IMR-90 (cell line): ENCODE results near the gene DDX10. TPM values are rescaled to one million over a fixed set of nuclear protein-coding genes. Genes with fewer than 3 reads are reported as not detected.

Source experiments
- ATAC-seq: fragments of 200-7000 bp; cut with Tn5 transposase; 2 replicates; pipeline ENCODE4 v1.9.1; 2020; ENCODE audit warnings: low read depth, mild to moderate bottlenecking, moderate library complexity
- BruUV-seq: library from RNA; stranded (reverse); fragments of 400-500 nt; replicated peaks from 2 replicates; lab custom pipeline; 2021; lab: Mats Ljungman, UMichigan
- CTCF ChIA-PET: fragments of 300-600 bp; formaldehyde crosslinking; extraction: SDS; loops from one replicate; lab custom pipeline; 2021; ENCODE audit warnings: antibody characterized with exemption; lab: Yijun Ruan, JAX
- POLR2A ChIA-PET: fragments of 300-600 bp; sonication (Branson Sonifier 250); formaldehyde crosslinking; loops from one replicate; lab custom pipeline; 2022; ENCODE audit warnings: antibody characterized with exemption; ENCODE audit not compliant: unreplicated experiment; lab: Charles Lee
- DNase-seq: peaks from one replicate; pipeline ENCODE4 v3.0.0; 2013
- H2AFZ ChIP-seq: replicated peaks from 2 replicates; pipeline ENCODE3; 2013; ENCODE audit warnings: low read length, mild to moderate bottlenecking; ENCODE audit not compliant: poor library complexity
- H2AK5ac ChIP-seq: 2 replicates; pipeline ENCODE4 v1.6.1; 2013; ENCODE audit warnings: low read depth, low read length, inconsistent platforms
- H2AK9ac ChIP-seq: replicated peaks from 2 replicates; pipeline ENCODE3; 2013; ENCODE audit warnings: mild to moderate bottlenecking, low read depth, low read length, moderate library complexity; ENCODE audit not compliant: poor library complexity
- H2BK120ac ChIP-seq: 2 replicates; pipeline ENCODE4 v1.6.1; 2013; ENCODE audit warnings: low read depth, low read length, inconsistent platforms
- H2BK15ac ChIP-seq: 3 replicates; pipeline ENCODE4 v1.6.1; 2013; ENCODE audit warnings: low read depth, low read length, inconsistent platforms
- H2BK20ac ChIP-seq: 2 replicates; pipeline ENCODE4 v1.6.1; 2013; ENCODE audit warnings: low read depth, mild to moderate bottlenecking, inconsistent platforms, low read length, moderate library complexity
- H2BK5ac ChIP-seq: 2 replicates; pipeline ENCODE4 v1.6.1; 2013; ENCODE audit warnings: mild to moderate bottlenecking, low read depth, low read length, inconsistent platforms; ENCODE audit not compliant: poor library complexity, severe bottlenecking
- H3K14ac ChIP-seq: replicated peaks from 2 replicates; pipeline ENCODE4 v1.6.1; 2013; ENCODE audit warnings: low read depth, low read length, inconsistent platforms
- H3K18ac ChIP-seq: 2 replicates; pipeline ENCODE4 v1.6.1; 2013; ENCODE audit warnings: low read depth, low read length, control low read depth
- H3K23ac ChIP-seq: 2 replicates; pipeline ENCODE4 v1.6.1; 2013; ENCODE audit warnings: low read depth, low read length, inconsistent platforms
- H3K27ac ChIP-seq: 2 replicates; pipeline ENCODE4 v1.5.1; 2013; ENCODE audit warnings: mild to moderate bottlenecking, control low read depth, low read length; ENCODE audit not compliant: insufficient read depth
- H3K27me3 ChIP-seq: 2 replicates; pipeline ENCODE4 v1.6.1; 2013; ENCODE audit warnings: low read length; ENCODE audit not compliant: control insufficient read depth, insufficient read depth
- H3K36me3 ChIP-seq: 2 replicates; pipeline ENCODE4 v1.6.1; 2013; ENCODE audit warnings: low read length, mixed read lengths; ENCODE audit not compliant: control insufficient read depth, insufficient read depth
- H3K4ac ChIP-seq: 2 replicates; pipeline ENCODE4 v1.6.1; 2013; ENCODE audit warnings: low read depth, low read length, inconsistent platforms
- H3K4me1 ChIP-seq: 2 replicates; pipeline ENCODE4 v1.6.1; 2013; ENCODE audit warnings: low read length, mixed read lengths; ENCODE audit not compliant: control insufficient read depth, insufficient read depth
- H3K4me2 ChIP-seq: 2 replicates; pipeline ENCODE4 v1.6.1; 2013; ENCODE audit warnings: low read depth, mild to moderate bottlenecking, control low read depth, low read length, moderate library complexity
- H3K4me3 ChIP-seq: 2 replicates; pipeline ENCODE4 v1.5.1; 2013; ENCODE audit warnings: low read depth, mild to moderate bottlenecking, control low read depth, low read length, moderate library complexity; ENCODE audit not compliant: insufficient read depth
- H3K56ac ChIP-seq: 2 replicates; pipeline ENCODE4 v1.6.1; 2013; ENCODE audit warnings: low read length, inconsistent platforms; ENCODE audit not compliant: insufficient read depth; ENCODE audit errors: extremely low read depth
- H3K79me1 ChIP-seq, 2 experiments: 2 replicates each; pipeline ENCODE4 v1.6.1; 2013; ENCODE audit warnings: low read length in 2 of 2, inconsistent platforms in 1 of 2, low read depth in 1 of 2
- H3K9ac ChIP-seq: 2 replicates; pipeline ENCODE4 v1.6.1; 2013; ENCODE audit warnings: low read depth, low read length, control low read depth
- H3K9me1 ChIP-seq: 2 replicates; pipeline ENCODE4 v1.6.1; 2013; ENCODE audit warnings: low read length, inconsistent platforms; ENCODE audit not compliant: insufficient read depth
- H3K9me3 ChIP-seq: 2 replicates; pipeline ENCODE4 v1.6.1; 2013; ENCODE audit warnings: low read length; ENCODE audit not compliant: control insufficient read depth, insufficient read depth
- H4K20me1 ChIP-seq: 2 replicates; pipeline ENCODE4 v1.6.1; 2013; ENCODE audit warnings: low read length, inconsistent platforms; ENCODE audit not compliant: insufficient read depth
- H4K5ac ChIP-seq: 2 replicates; pipeline ENCODE4 v1.6.1; 2013; ENCODE audit warnings: mild to moderate bottlenecking, low read depth, low read length, control low read depth
- H4K8ac ChIP-seq, 2 experiments: 2 replicates each; pipeline ENCODE4 v1.6.1; 2013; ENCODE audit warnings: low read depth in 2 of 2, low read length in 2 of 2, control low read depth in 1 of 2, inconsistent platforms in 1 of 2
- H4K91ac ChIP-seq: 2 replicates; pipeline ENCODE4 v1.6.1; 2013; ENCODE audit warnings: low read depth, low read length, inconsistent platforms; ENCODE audit not compliant: insufficient read depth
- BHLHE40 ChIP-seq: fragments of 150-350 bp; IDR thresholded peaks from 2 replicates; pipeline ENCODE4 v1.6.1; 2016; ENCODE audit warnings: mild to moderate bottlenecking, low read depth, low read length
- CEBPB ChIP-seq: IDR thresholded peaks from 2 replicates; pipeline ENCODE4 v1.6.1; 2012; ENCODE audit warnings: low read depth, low read length, improper control_type of control experiment
- CHD1 ChIP-seq: IDR thresholded peaks from 2 replicates; pipeline ENCODE4 v1.6.1; 2012; ENCODE audit warnings: low read depth, low read length, improper control_type of control experiment
- CTCF ChIP-seq: conservative IDR thresholded peaks from 2 replicates; pipeline ENCODE4 v1.5.1; 2012; ENCODE audit warnings: mild to moderate bottlenecking, low read depth, low read length, improper control_type of control experiment
- ELK1 ChIP-seq: fragments of 150-350 bp; IDR thresholded peaks from 2 replicates; pipeline ENCODE4 v1.6.1; 2016; ENCODE audit warnings: low read depth, mild to moderate bottlenecking, low read length, moderate library complexity, borderline replicate concordance
- FOS ChIP-seq: fragments of 150-350 bp; IDR thresholded peaks from 2 replicates; pipeline ENCODE4 v1.6.1; 2016; ENCODE audit warnings: low read depth, low read length
- MAFK ChIP-seq: IDR thresholded peaks from 2 replicates; pipeline ENCODE4 v1.6.1; 2012; ENCODE audit warnings: low read depth, low read length, improper control_type of control experiment
- MAZ ChIP-seq: IDR thresholded peaks from 2 replicates; pipeline ENCODE4 v1.6.1; 2012; ENCODE audit warnings: low read depth, mild to moderate bottlenecking, low read length, improper control_type of control experiment, moderate library complexity, borderline replicate concordance
- MXI1 ChIP-seq: IDR thresholded peaks from 2 replicates; pipeline ENCODE4 v1.6.1; 2012; ENCODE audit warnings: low read depth, mild to moderate bottlenecking, low read length, moderate library complexity, borderline replicate concordance
- NFE2L2 ChIP-seq: fragments of 150-350 bp; IDR thresholded peaks from 2 replicates; pipeline ENCODE4 v1.6.1; 2016; ENCODE audit warnings: low read depth, mild to moderate bottlenecking, low read length
- POLR2A ChIP-seq: IDR thresholded peaks from 2 replicates; pipeline ENCODE4 v1.6.1; 2012; ENCODE audit warnings: mild to moderate bottlenecking, low read depth, low read length
- RAD21 ChIP-seq: IDR thresholded peaks from 2 replicates; pipeline ENCODE4 v1.6.1; 2012; ENCODE audit warnings: low read length, improper control_type of control experiment
- RCOR1 ChIP-seq: IDR thresholded peaks from 2 replicates; pipeline ENCODE4 v1.6.1; 2012; ENCODE audit warnings: mild to moderate bottlenecking, low read length, improper control_type of control experiment; ENCODE audit not compliant: insufficient replicate concordance
- RFX5 ChIP-seq: IDR thresholded peaks from 2 replicates; pipeline ENCODE4 v1.8.0; 2012; ENCODE audit warnings: low read depth, mild to moderate bottlenecking, low read length, moderate library complexity
- SMC3 ChIP-seq: fragments of 150-350 bp; IDR thresholded peaks from 2 replicates; pipeline ENCODE4 v1.6.1; 2016; ENCODE audit warnings: low read depth, mild to moderate bottlenecking, antibody characterized with exemption, low read length, moderate library complexity
- USF2 ChIP-seq: fragments of 150-350 bp; IDR thresholded peaks from 2 replicates; pipeline ENCODE4 v1.6.1; 2017; ENCODE audit warnings: mild to moderate bottlenecking, antibody characterized with exemption, low read length, low read depth
- WGBS, 2 experiments: methylation state at CpG; one replicate each; pipeline versions ENCODE4 v1.1.5 to v1.1.7; 2013; ENCODE audit warnings: missing lambda C conversion rate in 2 of 2; ENCODE audit not compliant: insufficient read length in 1 of 2; ENCODE audit errors: extremely low coverage in 2 of 2; 5-methylcytosine and 5-hydroxymethylcytosine counted together
- dilution Hi-C: fragments of 300-500 bp; cut with HindIII; formaldehyde crosslinking; loops from one replicate; pipeline ENCODE4 v1.14.3; 2018; ENCODE audit warnings: low sequenced_read_pairs; ENCODE audit not compliant: unreplicated experiment
- in situ Hi-C: fragments of 300-500 bp; cut with MboI; formaldehyde crosslinking; loops from 3 replicates; pipeline ENCODE4 v1.14.3; 2019; ENCODE audit warnings: low sequenced_read_pairs, inconsistent platforms, mixed read lengths
- intact Hi-C: fragments of 100-400 bp; cut with micrococcal nuclease; formaldehyde crosslinking; loops from 2 replicates; pipeline ENCODE4 v1.10.0; 2022
- polyA plus RNA-seq, 3 experiments: library from polyadenylated mRNA; depleted of rRNA; stranded (reverse); fragments of >200 nt; gene quantifications; 2 replicates each; pipeline ENCODE4 v1.2.3, GENCODE V29; 2012; ENCODE audit warnings: low replicate concordance in 1 of 3
- total RNA-seq: library from RNA; depleted of rRNA; stranded (reverse); fragments of >200 nt; gene quantifications from 2 replicates; pipeline ENCODE4 v1.2.3, GENCODE V29; 2012

Gene DDX10
- total and polyA plus RNA-seq, 2 of the 4 experiments (the other 2 are of a cell fraction): 20.0 to 31.9 TPM

- in situ Hi-C loops (no loop called here), intact Hi-C loops (loop anchor here (5.0 kb wide), 3 partner anchors 180 to 345 kb away; partner anchors contain the start of gene C11orf65), dilution Hi-C loops (no loop called here)
- Histone ChIP-seq H2BK15ac (no peak overlapping the region), H3K9me3 (no peaks in the 10 kb centered on the region), H2AFZ (no peak overlapping the region), H3K27me3 (no peaks in the 10 kb centered on the region; the same call in 1 of the 2 replicates), H3K14ac (no peak overlapping the region), H3K9ac (no peak overlapping the region), H4K91ac (no peak overlapping the region), H3K27ac (no peak overlapping the region), H2BK5ac (no peak overlapping the region), H3K9me1 (no peaks in the 10 kb centered on the region), H3K4ac (no peak overlapping the region), H2BK120ac (no peak overlapping the region), H2AK9ac (no peak overlapping the region), H3K4me2 (no peak overlapping the region), H3K4me1 (no peaks in the 10 kb centered on the region), H4K20me1 (no peaks in the 10 kb centered on the region), H3K56ac (no peak overlapping the region), H3K36me3 (no peaks in the 10 kb centered on the region), H4K8ac (no peak overlapping the region), H3K4me3 (no peak overlapping the region), H3K18ac (no peak overlapping the region), H4K5ac (no peak overlapping the region), H3K79me1 (no peaks in the 10 kb centered on the region), H2BK20ac (no peak overlapping the region), H3K23ac (no peak overlapping the region), H2AK5ac (no peak overlapping the region)
- BruUV-seq: no TSS peak
- TF ChIP-seq MAZ: no peak
- no peak for TF ChIP-seq RFX5
- no peak for TF ChIP-seq CHD1
- no peak for TF ChIP-seq USF2
- TF ChIP-seq CTCF: no peak
- no peak for TF ChIP-seq NFE2L2
- TF ChIP-seq POLR2A: no peak
- no peak for TF ChIP-seq SMC3
- no peak for TF ChIP-seq RCOR1
- no peak for TF ChIP-seq CEBPB
- no peak for TF ChIP-seq RAD21
- TF ChIP-seq ELK1: no peak
- TF ChIP-seq MAFK: no peak
- TF ChIP-seq BHLHE40: no peak
- no peak for TF ChIP-seq FOS
- TF ChIP-seq MXI1: no peak
- DNase-seq: no peak
- ChIA-PET CTCF (interaction anchor here (1.6 kb wide), 1 partner anchor 155 kb away, joined by 5 read pairs; no protein-coding TSS in a partner anchor), POLR2A (no interaction called here)
- no peak for ATAC-seq
- no CpG with 5 or more reads among the region's 3 CpGs for WGBS, 2 experiments
These were observed 17.5 kb upstream of the DDX10 start for GRCh38 chr11:108647387-108647700.
